GM12891 (cell line): Measurements from ENCODE around the gene CHRM1.

ENCODE experiments used
- PAX5 ChIP-seq: IDR thresholded peaks from 2 replicates; pipeline ENCODE4 v1.6.1; 2011; ENCODE audit warnings: low read length, moderate library complexity, mild to moderate bottlenecking; ENCODE audit not compliant: insufficient read depth, severe bottlenecking
- POLR2A ChIP-seq: IDR thresholded peaks from 2 replicates; pipeline ENCODE4 v1.6.1; 2011; ENCODE audit warnings: low read depth, low read length, control low read depth
- POLR2AphosphoS5 ChIP-seq: IDR thresholded peaks from 2 replicates; pipeline ENCODE4 v1.6.1; 2011; ENCODE audit warnings: low read depth, low read length, control low read depth
- TAF1 ChIP-seq: IDR thresholded peaks from 2 replicates; pipeline ENCODE4 v1.6.1; 2011; ENCODE audit warnings: low read depth, low read length, control low read depth

DNA sequence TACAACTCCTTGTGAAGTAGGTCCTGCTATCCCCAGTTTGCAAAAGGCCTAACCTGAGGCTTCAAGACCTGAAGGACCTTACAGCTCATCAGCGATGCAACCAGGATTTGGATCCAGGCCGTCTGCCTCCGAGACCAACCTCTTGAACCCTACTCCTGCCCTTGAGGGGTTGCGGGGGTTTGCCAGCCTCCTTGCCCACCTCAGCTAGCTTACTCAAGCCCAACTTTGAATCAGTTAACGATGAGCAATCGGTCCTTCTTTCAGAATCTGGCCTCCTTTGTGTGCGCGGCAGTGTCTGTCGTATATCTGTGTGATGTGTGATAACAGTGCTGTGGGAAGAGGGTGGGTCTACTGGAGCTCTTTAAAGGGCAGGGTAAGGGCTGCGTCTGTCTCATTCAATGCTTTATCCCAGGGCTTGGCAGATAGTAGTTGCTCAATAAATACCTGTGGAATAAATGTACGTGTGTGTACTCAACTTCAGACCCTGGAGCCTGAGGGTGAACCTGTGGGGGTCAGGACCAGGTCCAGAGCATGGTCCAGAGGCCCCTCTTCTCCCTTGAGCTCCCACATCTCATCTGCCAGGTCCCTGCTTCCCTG lies 3.2 kb downstream of the CHRM1 start:
- no peak for TF ChIP-seq POLR2AphosphoS5
- no peak for TF ChIP-seq POLR2A
- no peak for TF ChIP-seq TAF1
- TF ChIP-seq PAX5, result no peak
